ENCODE results near the gene GABRG3.

GABRG3 gene

DNA sequence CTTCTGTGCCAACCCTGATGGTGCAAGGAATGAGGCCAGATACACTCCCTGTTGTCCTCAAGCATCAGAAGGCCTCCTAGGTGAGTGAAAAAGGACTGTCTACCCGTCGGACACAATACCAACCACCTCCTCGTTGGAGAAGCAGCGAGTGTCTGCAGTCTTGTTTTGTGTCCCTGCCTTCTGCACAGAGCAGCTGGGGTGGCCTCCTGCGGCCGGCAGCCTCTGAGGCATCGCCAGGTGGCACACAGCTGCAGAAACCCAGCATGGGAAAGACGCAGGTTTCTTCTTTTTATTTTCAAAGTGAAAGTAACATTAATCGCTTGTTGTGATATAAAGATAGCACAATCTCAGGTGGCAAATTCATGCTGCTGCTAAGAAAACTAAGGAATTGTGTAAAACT is 618.3 kb downstream of the GABRG3 start:
- no peak for DNase-seq

DNA sequence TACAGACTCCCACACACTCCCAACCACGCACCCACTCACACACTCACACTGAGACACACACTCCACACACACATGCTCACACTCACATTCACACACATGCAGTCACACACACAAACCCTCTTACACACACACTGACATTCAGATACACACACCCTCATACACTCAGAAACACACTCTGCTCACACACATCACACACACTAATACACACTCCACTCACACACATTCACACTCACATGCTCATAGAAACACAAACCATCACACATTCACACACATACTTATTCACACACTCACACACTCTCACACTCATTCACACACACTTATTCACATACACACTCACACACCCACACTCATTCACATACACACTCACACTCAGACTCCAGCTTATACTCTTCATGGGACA is 618.8 kb downstream of the GABRG3 start:
- DNase-seq, result no peak
